CD14-positive monocyte (primary cell): Measurements from ENCODE around the gene CAPN13. TPM values are rescaled to one million over a fixed set of nuclear protein-coding genes. Genes with fewer than 3 reads are reported as not detected.

Source experiments
- DNase-seq, 3 donors: peaks; one replicate each; pipeline ENCODE4 v3.0.0-alpha.2; 2011 to 2022
- H2AFZ ChIP-seq: 2 replicates; pipeline ENCODE4 v1.6.0; 2012; ENCODE audit warnings: mild to moderate bottlenecking, low read depth, low read length, inconsistent platforms; ENCODE audit not compliant: insufficient read depth, poor library complexity, severe bottlenecking
- H3K27ac ChIP-seq, 2 donors: 1 replicate in 1 of 2; 2 replicates in 1 of 2; pipeline ENCODE4 v1.5.1; 2012 to 2013; ENCODE audit warnings: low read length in 2 of 2, control low read depth in 1 of 2, inconsistent platforms in 1 of 2, low read depth in 1 of 2, mild to moderate bottlenecking in 1 of 2
- H3K27me3 ChIP-seq, 2 donors: one replicate each; pipeline versions ENCODE4 v1.6.0 to v1.6.1; 2011 to 2013; ENCODE audit warnings: low read length in 2 of 2; ENCODE audit not compliant: control insufficient read depth in 2 of 2, insufficient read depth in 2 of 2
- H3K36me3 ChIP-seq, 2 donors: replicated peaks in 1 of 2; 1 replicate in 1 of 2; 2 replicates in 1 of 2; pipeline versions ENCODE4 v1.5.1 to v1.6.1; 2012 to 2013; ENCODE audit warnings: low read length in 2 of 2, control low read depth in 1 of 2, inconsistent platforms in 1 of 2, mild to moderate bottlenecking in 1 of 2; ENCODE audit not compliant: insufficient read depth in 2 of 2, control insufficient read depth in 1 of 2
- H3K4me1 ChIP-seq, 2 donors: 1 replicate in 1 of 2; 2 replicates in 1 of 2; pipeline versions ENCODE4 v1.5.1 to v1.6.1; 2012 to 2013; ENCODE audit warnings: low read length in 2 of 2, control low read depth in 1 of 2, inconsistent platforms in 1 of 2, mild to moderate bottlenecking in 1 of 2, moderate library complexity in 1 of 2; ENCODE audit not compliant: insufficient read depth in 2 of 2, control insufficient read depth in 1 of 2
- H3K4me2 ChIP-seq: replicated peaks from 2 replicates; pipeline ENCODE3; 2012; ENCODE audit warnings: low read length, moderate library complexity, mild to moderate bottlenecking; ENCODE audit not compliant: poor library complexity, severe bottlenecking; ENCODE audit errors: extremely low read depth
- H3K4me3 ChIP-seq, 3 experiments: fragments of 200-600 bp in 1 of 3; sonication (generic) in 1 of 3; replicated peaks in 1 of 3; 1 replicate in 2 of 3; 2 replicates in 1 of 3; pipeline ENCODE4 v1.5.1; 2011 to 2013; ENCODE audit warnings: low read length in 3 of 3, mild to moderate bottlenecking in 3 of 3, control low read depth in 2 of 3, low read depth in 2 of 3, inconsistent platforms in 1 of 3, moderate library complexity in 1 of 3
- H3K79me2 ChIP-seq: 2 replicates; pipeline ENCODE4 v1.6.0; 2012; ENCODE audit warnings: mild to moderate bottlenecking, control low read depth, inconsistent platforms, low read length, moderate library complexity; ENCODE audit not compliant: insufficient read depth
- H3K9ac ChIP-seq: 2 replicates; pipeline ENCODE4 v1.6.0; 2017; ENCODE audit warnings: low read length, mild to moderate bottlenecking; ENCODE audit not compliant: insufficient read depth, poor library complexity, severe bottlenecking
- H3K9me3 ChIP-seq, 2 donors: replicated peaks in 1 of 2; 1 replicate in 1 of 2; 2 replicates in 1 of 2; pipeline versions ENCODE4 v1.5.1 to v1.6.1; 2012 to 2013; ENCODE audit warnings: low read length in 2 of 2, control low read depth in 1 of 2; ENCODE audit not compliant: control insufficient read depth in 1 of 2, insufficient read depth in 1 of 2
- H4K20me1 ChIP-seq: 2 replicates; pipeline ENCODE4 v1.6.0; 2012; ENCODE audit warnings: mild to moderate bottlenecking, low read length, control low read depth, moderate library complexity; ENCODE audit not compliant: insufficient read depth
- H3K27ac Mint-ChIP-seq, 7 donors: one replicate each; pipeline ENCODE4 v1.8.0; 2020; ENCODE audit warnings: mild to moderate bottlenecking in 7 of 7, mixed read lengths in 7 of 7, moderate library complexity in 6 of 7, inconsistent platforms in 2 of 7
- H3K27me3 Mint-ChIP-seq, 3 donors: one replicate each; pipeline ENCODE4 v1.8.0; 2021 to 2022; ENCODE audit warnings: low read depth in 3 of 3, mild to moderate bottlenecking in 3 of 3, mixed read lengths in 3 of 3, moderate library complexity in 3 of 3, inconsistent platforms in 1 of 3
- H3K36me3 Mint-ChIP-seq, 2 donors: one replicate each; pipeline ENCODE4 v1.8.0; 2020; ENCODE audit warnings: mixed read lengths in 2 of 2, inconsistent platforms in 1 of 2, mild to moderate bottlenecking in 1 of 2
- H3K4me1 Mint-ChIP-seq: one replicate; pipeline ENCODE4 v1.8.0; 2020; ENCODE audit warnings: mild to moderate bottlenecking, mixed read lengths
- H3K4me3 Mint-ChIP-seq, 2 donors: one replicate each; pipeline ENCODE4 v1.8.0; 2020; ENCODE audit warnings: mild to moderate bottlenecking in 2 of 2, mixed read lengths in 2 of 2, moderate library complexity in 1 of 2
- H3K9me3 Mint-ChIP-seq, 7 donors: one replicate each; pipeline ENCODE4 v1.8.0; 2020 to 2022; ENCODE audit warnings: mixed read lengths in 7 of 7, mild to moderate bottlenecking in 6 of 7, moderate library complexity in 6 of 7, inconsistent platforms in 2 of 7
- CTCF ChIP-seq: fragments of 200-600 bp; IDR thresholded peaks from one replicate; pipeline ENCODE4 v1.8.0; 2022; ENCODE audit warnings: antibody characterized with exemption, mild to moderate bottlenecking
- WGBS: methylation state at CpG from one replicate; pipeline ENCODE4 v1.1.5; 2013; ENCODE audit warnings: missing lambda C conversion rate; ENCODE audit not compliant: insufficient coverage; 5-methylcytosine and 5-hydroxymethylcytosine counted together
- intact Hi-C, 2 donors: fragments of 100-400 bp; cut with micrococcal nuclease; formaldehyde crosslinking; loops; one replicate each; pipeline versions ENCODE4 v1.15.0 to v1.15.1; 2023
- polyA plus RNA-seq, 3 donors: library from polyadenylated mRNA; depleted of rRNA in 1 of 3; unstranded in 2 of 3; stranded (reverse) in 1 of 3; fragments of 300-500 nt in 2 of 3; fragments of >200 nt in 1 of 3; fragmentation: Illumina TruSeq in 2 of 3; gene quantifications; 1 replicate in 2 of 3; 2 replicates in 1 of 3; pipeline ENCODE4 v1.2.3, GENCODE V29; 2012 to 2021

Gene CAPN13
- polyA plus RNA-seq, 3 donors: not detected

- 90% methylated on average over 2 of the region's 10 CpGs for WGBS
- peaks cover 21% of the 10 kb centered on the region for H3K4me1 Mint-ChIP-seq
- no peaks in the 10 kb centered on the region for H3K36me3 ChIP-seq
- H3K4me2 ChIP-seq: no peak overlapping the region
- intact Hi-C loops: loop anchor here (5.0 kb wide), 2 partner anchors 499 to 539 kb away; no protein-coding TSS in a partner anchor
- H3K27me3 ChIP-seq: no peaks in the 10 kb centered on the region
- H3K79me2 ChIP-seq: no peaks in the 10 kb centered on the region
- no peak for TF ChIP-seq CTCF
- DNase-seq: no peak
- peaks cover 8 to 20% (median 15%) of the 10 kb centered on the region in 7 donors for H3K9me3 Mint-ChIP-seq
- no peak overlapping the region for H3K9ac ChIP-seq
- H3K4me1 ChIP-seq: peaks cover 12 to 17% of the 10 kb centered on the region in 2 donors
- peaks cover 2 to 16% of the 10 kb centered on the region in 2 donors for H3K9me3 ChIP-seq
- peaks cover 0 to 8% of the 10 kb centered on the region in 2 donors for H3K36me3 Mint-ChIP-seq
- H3K27ac ChIP-seq: no peak overlapping the region
- peak overlapping the region in 5 of 7 donors; percentile 22 to 75 (median 38) for H3K27ac Mint-ChIP-seq
- H3K4me3 ChIP-seq: no peak overlapping the region
- H3K27me3 Mint-ChIP-seq: peaks cover 0 to 5% (median 4%) of the 10 kb centered on the region in 3 donors
- H3K4me3 Mint-ChIP-seq: no peak overlapping the region
- H2AFZ ChIP-seq: peak overlapping the region; percentile 22
- H4K20me1 ChIP-seq: no peaks in the 10 kb centered on the region
These were observed 101.3 kb downstream of the CAPN13 start for GRCh38 chr2:30705711-30706533.

GRCh38 chr2:30705056-30705455, 102.2 kb downstream of the CAPN13 start:
- peaks cover 0 to 8% of the 10 kb centered on the region in 2 donors for H3K36me3 Mint-ChIP-seq
- 93% methylated on average over 5 of the region's 5 CpGs for WGBS
- H3K4me3 Mint-ChIP-seq: no peak overlapping the region
- DNase-seq: no peak
- Histone ChIP-seq H4K20me1 (no peaks in the 10 kb centered on the region), H3K36me3 (no peaks in the 10 kb centered on the region), H3K4me3 (no peak overlapping the region), H3K9me3 (peaks cover 5 to 19% of the 10 kb centered on the region in 2 donors), H3K9ac (no peak overlapping the region), H2AFZ (no peak overlapping the region), H3K4me1 (peaks cover 12 to 17% of the 10 kb centered on the region in 2 donors), H3K4me2 (no peak overlapping the region), H3K27ac (no peak overlapping the region), H3K79me2 (no peaks in the 10 kb centered on the region), H3K27me3 (no peaks in the 10 kb centered on the region)
- peaks cover 0 to 5% (median 4%) of the 10 kb centered on the region in 3 donors for H3K27me3 Mint-ChIP-seq
- no peak for TF ChIP-seq CTCF
- H3K4me1 Mint-ChIP-seq: peaks cover 21% of the 10 kb centered on the region
- H3K27ac Mint-ChIP-seq: peak overlapping the region in 1 of 7 donors; percentile 57
- intact Hi-C loops: loop anchor here (5.0 kb wide), 2 partner anchors 498 to 538 kb away; no protein-coding TSS in a partner anchor
- H3K9me3 Mint-ChIP-seq: peaks cover 8 to 27% (median 17%) of the 10 kb centered on the region in 7 donors
